Lung (tissue), 12 donors: ENCODE results near the gene DRD3. TPM values are rescaled to one million over a fixed set of nuclear protein-coding genes. Genes with fewer than 3 reads are reported as not detected.
A peak's percentile ranks its signal among the peaks of the same experiment; 100 is the strongest.

ENCODE experiments used
- ATAC-seq: fragments of 200-7000 bp; cut with Tn5 transposase; one replicate; pipeline ENCODE4 v1.9.1; 2020; ENCODE audit warnings: moderate number of reproducible peaks; ENCODE audit not compliant: insufficient read depth, low FRiP score
- DNase-seq, 3 donors: peaks; one replicate each; pipeline ENCODE4 v3.0.0-alpha.2; 2013 to 2017
- H3K27ac ChIP-seq, 2 donors: one replicate each; pipeline ENCODE4 v1.5.1; 2013; ENCODE audit warnings: mild to moderate bottlenecking in 2 of 2, moderate library complexity in 2 of 2, control low read depth in 1 of 2, inconsistent platforms in 1 of 2, low read depth in 1 of 2, low read length in 1 of 2
- H3K27me3 ChIP-seq, 3 donors: one replicate each; pipeline ENCODE4 v1.5.1; 2013; ENCODE audit warnings: low read length in 2 of 3; ENCODE audit not compliant: control insufficient read depth in 3 of 3, insufficient read depth in 3 of 3
- H3K36me3 ChIP-seq, 4 donors: one replicate each; pipeline ENCODE4 v1.5.1; 2013; ENCODE audit warnings: low read length in 4 of 4, mild to moderate bottlenecking in 1 of 4, moderate library complexity in 1 of 4; ENCODE audit not compliant: control insufficient read depth in 4 of 4, insufficient read depth in 4 of 4
- H3K4me1 ChIP-seq, 5 donors: one replicate each; pipeline ENCODE4 v1.5.1; 2013; ENCODE audit warnings: low read length in 5 of 5, mild to moderate bottlenecking in 2 of 5, moderate library complexity in 1 of 5; ENCODE audit not compliant: control insufficient read depth in 5 of 5, insufficient read depth in 5 of 5
- H3K4me3 ChIP-seq: one replicate; pipeline ENCODE4 v1.5.1; 2013; ENCODE audit warnings: mild to moderate bottlenecking, control low read depth, moderate library complexity
- H3K9ac ChIP-seq, 2 donors: one replicate each; pipeline ENCODE4 v1.5.1; 2013; ENCODE audit warnings: low read length in 2 of 2, control low read depth in 1 of 2; ENCODE audit not compliant: insufficient read depth in 1 of 2
- H3K9me3 ChIP-seq, 4 donors: one replicate each; pipeline ENCODE4 v1.5.1; 2013; ENCODE audit warnings: low read length in 3 of 4, mild to moderate bottlenecking in 1 of 4, moderate library complexity in 1 of 4; ENCODE audit not compliant: control insufficient read depth in 4 of 4, insufficient read depth in 3 of 4
- WGBS, 2 donors: extraction: QIAGEN DNeasy Blood & Tissue Kit; methylation state at CpG; one replicate each; pipeline ENCODE4 v1.1.7; 2013; 5-methylcytosine and 5-hydroxymethylcytosine counted together
- polyA plus RNA-seq, 2 donors: library from polyadenylated mRNA; stranded (reverse); fragments of 200-250 nt; gene quantifications; one replicate each; pipeline ENCODE4 v1.2.1, GENCODE V29; 2013
- total RNA-seq, 2 donors: library from RNA; depleted of rRNA in 1 of 2; stranded (reverse); fragments of >200 nt in 1 of 2; gene quantifications; one replicate each; pipeline ENCODE4 v1.2.1, GENCODE V29; 2014 to 2021
- TF ChIP-seq, protein P1 (sequence below): IDR thresholded peaks from 2 replicates; pipeline ENCODE4 v1.5.1; 2012; ENCODE audit warnings: mild to moderate bottlenecking; ENCODE audit errors: control extremely low read depth, extremely low read depth
- donor health status: control.
- donor health status: control.
- donor health status: Bipolar disorder and iron deficiency.
- donor health status: healthy.
- donor health status: DM: yes; HTN: yes; CAD: no.

The DRD3 gene
- total and polyA plus RNA-seq, 4 donors = not detected

DNA sequence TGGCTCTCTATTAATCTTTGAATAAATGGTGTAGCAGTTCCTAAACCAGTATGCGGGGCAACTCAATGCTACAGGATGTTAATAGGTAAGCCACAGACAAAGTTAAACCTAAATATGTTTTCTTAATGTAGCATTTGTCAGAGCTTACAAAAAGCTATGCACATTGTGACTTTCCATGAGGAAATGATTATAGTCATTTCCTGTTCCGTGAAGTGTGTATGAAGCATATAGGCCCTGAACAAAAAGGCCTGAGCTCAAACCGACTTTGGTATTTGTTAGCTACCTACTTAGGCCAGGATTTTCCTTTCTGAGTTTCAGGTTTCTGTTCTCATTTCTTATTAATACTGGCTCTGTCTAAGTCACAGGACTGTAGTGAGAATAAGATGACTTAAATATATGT, 44.3 kb upstream of the DRD3 start:
- 68 to 77% methylated on average over 3 of the region's 3 CpGs for WGBS, 2 donors
- no peak overlapping the region for H3K9ac ChIP-seq
- H3K36me3 ChIP-seq = no peaks in the 10 kb centered on the region
- H3K9me3 ChIP-seq = peaks cover 0 to 8% (median 2%) of the 10 kb centered on the region in 4 donors
- TF ChIP-seq, protein P1, sequence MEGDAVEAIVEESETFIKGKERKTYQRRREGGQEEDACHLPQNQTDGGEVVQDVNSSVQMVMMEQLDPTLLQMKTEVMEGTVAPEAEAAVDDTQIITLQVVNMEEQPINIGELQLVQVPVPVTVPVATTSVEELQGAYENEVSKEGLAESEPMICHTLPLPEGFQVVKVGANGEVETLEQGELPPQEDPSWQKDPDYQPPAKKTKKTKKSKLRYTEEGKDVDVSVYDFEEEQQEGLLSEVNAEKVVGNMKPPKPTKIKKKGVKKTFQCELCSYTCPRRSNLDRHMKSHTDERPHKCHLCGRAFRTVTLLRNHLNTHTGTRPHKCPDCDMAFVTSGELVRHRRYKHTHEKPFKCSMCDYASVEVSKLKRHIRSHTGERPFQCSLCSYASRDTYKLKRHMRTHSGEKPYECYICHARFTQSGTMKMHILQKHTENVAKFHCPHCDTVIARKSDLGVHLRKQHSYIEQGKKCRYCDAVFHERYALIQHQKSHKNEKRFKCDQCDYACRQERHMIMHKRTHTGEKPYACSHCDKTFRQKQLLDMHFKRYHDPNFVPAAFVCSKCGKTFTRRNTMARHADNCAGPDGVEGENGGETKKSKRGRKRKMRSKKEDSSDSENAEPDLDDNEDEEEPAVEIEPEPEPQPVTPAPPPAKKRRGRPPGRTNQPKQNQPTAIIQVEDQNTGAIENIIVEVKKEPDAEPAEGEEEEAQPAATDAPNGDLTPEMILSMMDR = no peak
- no peak overlapping the region for H3K27ac ChIP-seq
- DNase-seq (peak in 2 of 3 donors; percentile 3 to 20), ATAC-seq (no peak)
- H3K4me3 ChIP-seq = no peak overlapping the region
- no peaks in the 10 kb centered on the region for H3K27me3 ChIP-seq
- no peaks in the 10 kb centered on the region for H3K4me1 ChIP-seq

DNA sequence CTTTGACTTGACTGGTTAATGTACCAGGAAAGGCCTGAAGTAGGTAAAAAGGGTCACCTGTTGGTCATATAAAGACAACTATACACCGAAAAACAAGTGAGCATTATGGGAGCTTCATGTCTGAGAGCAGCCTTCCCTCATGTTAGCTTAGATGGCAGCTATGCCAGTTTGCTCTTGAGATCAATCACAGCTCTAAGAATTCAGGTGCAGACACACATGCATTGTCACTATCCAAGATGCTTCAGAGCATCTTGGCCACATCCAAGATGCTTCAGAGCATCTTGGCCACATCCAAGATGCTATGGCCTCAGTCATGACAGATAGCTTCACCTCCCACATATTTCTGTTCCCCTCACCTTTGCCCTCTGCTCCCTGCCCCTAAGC, 43.0 kb upstream of the DRD3 start:
- TF ChIP-seq, protein P1 = no peak

DNA sequence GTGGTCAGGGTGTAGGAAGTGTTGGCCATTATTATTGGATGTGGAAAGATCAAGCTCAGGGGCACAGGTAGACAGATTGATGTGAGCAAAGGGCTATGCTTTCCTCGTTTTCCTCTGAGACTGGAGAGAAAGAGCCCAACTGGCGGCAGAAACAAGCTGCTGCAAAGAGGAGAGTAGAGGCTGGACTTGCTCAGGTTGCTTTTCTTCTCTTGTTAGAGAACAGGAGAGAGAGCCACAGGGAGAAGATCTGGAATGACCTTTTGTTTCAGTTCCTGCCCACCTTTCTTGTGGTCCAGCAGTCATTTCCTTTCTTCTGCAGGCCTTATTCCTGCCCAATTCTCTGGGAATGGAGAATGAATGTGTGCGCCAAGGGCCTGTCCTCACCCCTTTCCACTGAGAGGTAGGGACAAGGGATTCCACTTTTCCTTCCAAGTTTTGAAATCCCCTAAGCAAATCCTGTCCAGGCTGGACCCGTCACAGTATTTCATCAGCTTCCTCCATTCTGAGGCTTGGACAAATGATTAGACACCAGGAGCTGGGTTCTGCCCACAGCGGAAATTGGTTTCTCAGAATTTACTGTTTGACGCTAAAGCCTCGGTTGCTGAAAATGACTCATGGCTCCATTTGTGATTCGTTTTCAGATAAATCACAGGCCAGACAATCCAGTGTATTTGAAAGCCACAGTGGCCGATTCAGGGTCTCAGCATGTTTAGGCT, 42.5 kb upstream of the DRD3 start:
- no peak overlapping the region for H3K4me3 ChIP-seq
- H3K36me3 ChIP-seq = no peaks in the 10 kb centered on the region
- H3K27me3 ChIP-seq = no peaks in the 10 kb centered on the region
- 86 to 91% methylated on average over 9 of the region's 9 CpGs for WGBS, 2 donors
- ATAC-seq = no peak
- H3K27ac ChIP-seq = no peak overlapping the region
- H3K9ac ChIP-seq = no peak overlapping the region
- no peaks in the 10 kb centered on the region for H3K4me1 ChIP-seq
- TF ChIP-seq, protein P1 = no peak
- H3K9me3 ChIP-seq = peaks cover 0 to 8% (median 2%) of the 10 kb centered on the region in 4 donors
- DNase-seq = no peak

More for the DNA sequence above, 43.0 kb upstream of the DRD3 start:
- Histone ChIP-seq H3K4me1 (no peaks in the 10 kb centered on the region), H3K4me3 (no peak overlapping the region), H3K9me3 (peaks cover 0 to 8% (median 2%) of the 10 kb centered on the region in 4 donors), H3K27ac (no peak overlapping the region), H3K9ac (no peak overlapping the region), H3K27me3 (no peaks in the 10 kb centered on the region), H3K36me3 (no peaks in the 10 kb centered on the region)
- ATAC-seq (no peak), DNase-seq (no peak)
- 89 to 97% methylated on average over 1 of the region's 1 CpG for WGBS, 2 donors

DNA sequence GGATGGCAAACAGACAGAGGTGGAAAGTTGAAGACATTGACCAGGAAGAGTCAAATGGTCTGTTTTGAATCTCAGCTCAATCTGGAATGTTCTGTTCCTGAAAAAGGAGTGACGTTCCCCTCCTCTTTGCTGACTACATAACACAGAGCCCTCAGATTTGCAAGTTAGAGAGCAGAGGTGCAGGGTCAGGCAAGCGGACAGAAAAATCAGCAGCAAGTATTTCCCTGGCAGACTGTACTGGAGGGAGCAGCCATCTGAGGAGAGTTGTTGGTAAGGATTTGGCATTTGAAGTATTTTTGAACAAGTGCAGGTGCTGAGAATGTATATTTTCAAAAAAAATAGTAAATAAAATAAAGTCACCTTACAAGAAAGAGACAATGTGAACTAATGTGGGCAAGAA, 40.9 kb upstream of the DRD3 start:
- TF ChIP-seq, protein P1 = no peak
- no peak overlapping the region for H3K4me3 ChIP-seq
- WGBS, 2 donors = 66 to 87% methylated on average over 2 of the region's 2 CpGs
- H3K9ac ChIP-seq = no peak overlapping the region
- DNase-seq (no peak), ATAC-seq (no peak)
- H3K36me3 ChIP-seq = no peaks in the 10 kb centered on the region
- no peaks in the 10 kb centered on the region for H3K4me1 ChIP-seq
- peaks cover 0 to 4% (median 1%) of the 10 kb centered on the region in 4 donors for H3K9me3 ChIP-seq
- no peaks in the 10 kb centered on the region for H3K27me3 ChIP-seq
- no peak overlapping the region for H3K27ac ChIP-seq
